HEK293T (cell line): ENCODE data around the gene KRT24.

ENCODE experiments used
- BHLHE40 ChIP-seq: fragments of 450-650 bp; IDR thresholded peaks from 2 replicates; pipeline ENCODE4 v1.6.1; 2016; ENCODE audit warnings: mild to moderate bottlenecking, moderate library complexity, borderline replicate concordance
- CTBP1 ChIP-seq: fragments of 450-650 bp; IDR thresholded peaks from 2 replicates; pipeline ENCODE4 v1.6.1; 2016; ENCODE audit warnings: borderline replicate concordance
- ELF4 ChIP-seq: fragments of 450-650 bp; IDR thresholded peaks from 2 replicates; pipeline ENCODE4 v1.6.1; 2017; ENCODE audit warnings: antibody characterized with exemption
- HDGF ChIP-seq: fragments of 450-650 bp; IDR thresholded peaks from 2 replicates; pipeline ENCODE4 v1.6.1; 2017; ENCODE audit warnings: antibody characterized with exemption, borderline replicate concordance
- L3MBTL2 ChIP-seq: fragments of 450-650 bp; conservative IDR thresholded peaks from 2 replicates; pipeline ENCODE4 v1.6.1; 2016; ENCODE audit warnings: mild to moderate bottlenecking
- SP1 ChIP-seq: fragments of 450-650 bp; IDR thresholded peaks from 2 replicates; pipeline ENCODE4 v1.6.1; 2017
- SUZ12 ChIP-seq: fragments of 450-650 bp; IDR thresholded peaks from 2 replicates; pipeline ENCODE4 v1.6.1; 2016; ENCODE audit warnings: mild to moderate bottlenecking

DNA sequence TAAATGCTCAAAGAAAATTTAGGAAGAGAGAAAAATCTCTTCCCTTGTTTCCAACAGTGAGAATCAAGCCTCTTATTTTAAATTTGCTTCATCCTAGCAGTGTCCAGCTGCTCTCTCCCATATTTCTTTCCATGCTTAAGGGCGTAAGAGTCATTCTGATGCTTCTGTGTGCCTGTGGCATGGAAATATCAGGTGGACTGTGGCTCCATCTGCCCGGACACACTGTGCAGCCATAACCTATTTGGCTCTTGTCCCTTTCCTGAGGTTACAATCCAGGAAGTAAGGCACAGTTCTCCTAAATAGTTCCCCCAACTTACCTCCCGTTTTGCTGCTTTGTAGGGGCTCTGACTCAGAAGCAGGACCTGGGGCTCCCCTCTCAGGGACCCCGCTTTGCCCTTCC, 32.3 kb downstream of the KRT24 start:
- TF ChIP-seq SUZ12 (no peak), SP1 (no peak), HDGF (no peak), BHLHE40 (no peak), ELF4 (no peak), CTBP1 (no peak), L3MBTL2 (no peak)
